Jurkat, Clone E6-1 (cell line): ENCODE measurements around the gene TBC1D24.
"Not testable (repeated sequence)": the region's sequence is repeated elsewhere in the genome, so short reads cannot be mapped to it uniquely, and the experiment has no call there.

Experiments
- DNase-seq: peaks from one replicate; pipeline ENCODE4 v3.0.0-alpha.2; 2011; ENCODE audit warnings: low read depth, low spot score
- H3K4me3 ChIP-seq: 2 replicates; pipeline ENCODE4 v1.5.1; 2011; ENCODE audit warnings: mild to moderate bottlenecking, low read length, control low read depth, moderate library complexity

Gene TBC1D24

GRCh38 chr16:2476741-2477140 is 1.8 kb downstream of the TBC1D24 start:
- no peak for DNase-seq
- H3K4me3 ChIP-seq: no peak overlapping the region

DNA sequence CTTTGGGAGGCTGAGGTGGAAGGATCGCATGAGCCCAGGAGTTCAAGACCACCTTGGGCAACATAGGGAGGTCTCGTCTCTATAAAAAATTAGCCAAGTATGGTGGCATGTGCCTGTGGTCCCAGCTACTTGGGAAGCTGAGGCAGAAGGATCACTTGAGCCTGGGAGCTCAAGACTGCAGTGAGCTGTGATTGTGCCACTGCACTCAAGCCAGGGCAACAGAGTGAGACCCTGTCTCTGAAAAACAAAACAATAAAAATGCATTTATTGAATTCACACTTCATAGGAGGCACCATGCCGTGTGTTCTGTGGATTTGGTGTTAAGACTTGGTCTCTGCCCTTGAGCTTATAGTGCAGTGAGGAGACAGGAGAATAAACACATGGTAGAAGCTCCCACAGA is 2.4 kb downstream of the TBC1D24 start:
- DNase-seq: no peak
- H3K4me3 ChIP-seq: no peak overlapping the region

DNA sequence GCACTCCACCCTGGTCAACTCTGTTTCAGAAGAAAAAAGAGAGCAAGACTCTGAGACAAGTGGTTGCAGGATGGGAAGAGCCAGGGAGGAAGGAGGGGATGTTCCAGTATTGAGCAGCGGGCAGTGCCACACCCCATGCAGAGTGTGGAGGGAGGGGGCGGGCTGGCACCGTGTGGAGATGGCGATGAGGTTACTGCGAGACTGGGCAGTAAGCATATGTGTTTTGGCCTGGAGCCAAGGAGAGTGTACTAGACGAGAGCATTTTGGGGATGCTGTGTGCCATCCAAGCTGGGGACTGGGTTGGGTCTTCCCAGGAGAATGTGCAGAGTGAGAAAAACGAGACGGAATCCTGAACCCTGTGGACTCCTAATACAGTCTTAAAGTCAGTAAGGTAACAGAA is 3.4 kb downstream of the TBC1D24 start:
- DNase-seq: no peak
- no peak overlapping the region for H3K4me3 ChIP-seq

GRCh38 chr16:2479996-2480395 is 5.1 kb downstream of the TBC1D24 start:
- H3K4me3 ChIP-seq, DNase-seq: not testable (repeated sequence)

- no peak overlapping the region for H3K4me3 ChIP-seq
- DNase-seq: no peak
Measured at GRCh38 chr16:2480948-2481347, 6.0 kb downstream of the TBC1D24 start.

GRCh38 chr16:2481676-2482075 is 6.7 kb downstream of the TBC1D24 start:
- no peak overlapping the region for H3K4me3 ChIP-seq
- no peak for DNase-seq

DNA sequence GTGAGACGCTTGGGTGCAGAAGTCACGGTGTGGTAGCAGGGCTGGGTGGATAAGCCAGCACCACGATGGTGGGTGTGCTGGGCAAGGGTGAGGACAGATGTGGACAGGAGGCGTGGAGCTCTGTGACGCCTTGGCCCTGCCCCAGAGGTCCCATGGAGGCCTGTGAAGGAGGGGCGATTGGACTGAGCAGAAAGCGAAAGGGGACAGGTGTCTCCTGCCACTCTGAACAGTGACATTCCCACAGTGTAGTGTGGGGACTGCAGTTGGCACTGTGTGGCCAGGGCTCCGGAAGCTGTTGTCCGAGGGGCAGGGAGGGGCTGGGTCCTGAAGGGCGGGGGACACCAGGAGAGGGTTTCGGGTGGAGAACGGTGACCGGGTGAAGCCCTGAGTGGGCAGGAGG is 7.3 kb downstream of the TBC1D24 start:
- no peak for DNase-seq
- no peak overlapping the region for H3K4me3 ChIP-seq

- DNase-seq: no peak
- H3K4me3 ChIP-seq: no peak overlapping the region
Measured at GRCh38 chr16:2482708-2483534, 8.0 kb downstream of the TBC1D24 start.

DNA sequence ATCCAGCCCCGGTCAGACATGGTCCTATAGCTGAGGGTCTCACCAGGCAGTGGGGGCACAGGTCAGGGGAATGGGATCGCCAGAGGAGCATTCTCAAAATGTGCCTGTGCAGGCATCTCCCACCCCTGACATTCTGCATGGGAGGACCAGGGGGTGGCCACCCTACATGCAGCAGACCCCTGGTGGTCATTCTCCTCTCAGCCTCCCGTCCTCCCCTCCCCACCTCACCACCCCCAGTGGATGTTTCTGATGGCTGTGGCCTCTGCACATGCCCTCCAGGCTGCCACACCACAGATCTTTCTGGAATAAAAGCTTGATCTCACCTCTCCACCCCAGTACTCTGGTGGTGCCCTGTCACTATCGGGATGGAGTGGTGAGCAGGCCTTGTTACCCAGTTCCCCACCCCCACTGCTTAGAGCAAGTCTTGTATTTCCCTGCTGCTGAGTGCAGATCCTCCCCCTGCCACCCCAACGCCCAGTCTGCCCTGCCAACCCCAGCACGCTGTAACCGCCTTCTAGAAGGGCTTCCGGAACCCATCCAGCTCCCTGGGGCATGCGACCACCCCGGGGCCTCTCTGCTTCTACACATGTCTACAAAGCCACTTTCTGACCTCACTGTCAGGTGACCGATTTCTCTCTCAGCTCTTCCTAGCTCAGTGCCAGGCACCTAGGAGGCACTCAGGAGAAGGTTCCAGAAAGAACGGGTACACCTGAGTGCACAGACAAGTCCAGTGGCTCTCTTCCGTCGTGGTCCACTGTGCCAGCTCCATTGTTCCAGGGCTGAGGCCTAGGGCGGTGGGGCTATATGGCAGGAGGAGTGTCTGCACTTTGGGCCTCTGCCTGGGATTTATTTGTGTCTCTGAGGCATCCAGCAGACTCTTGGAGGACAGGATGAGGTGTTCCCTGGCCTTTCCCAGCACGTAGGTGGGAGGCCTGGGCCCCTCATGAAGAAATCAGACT is 9.3 kb downstream of the TBC1D24 start:
- H3K4me3 ChIP-seq: no peak overlapping the region
- no peak for DNase-seq

DNA sequence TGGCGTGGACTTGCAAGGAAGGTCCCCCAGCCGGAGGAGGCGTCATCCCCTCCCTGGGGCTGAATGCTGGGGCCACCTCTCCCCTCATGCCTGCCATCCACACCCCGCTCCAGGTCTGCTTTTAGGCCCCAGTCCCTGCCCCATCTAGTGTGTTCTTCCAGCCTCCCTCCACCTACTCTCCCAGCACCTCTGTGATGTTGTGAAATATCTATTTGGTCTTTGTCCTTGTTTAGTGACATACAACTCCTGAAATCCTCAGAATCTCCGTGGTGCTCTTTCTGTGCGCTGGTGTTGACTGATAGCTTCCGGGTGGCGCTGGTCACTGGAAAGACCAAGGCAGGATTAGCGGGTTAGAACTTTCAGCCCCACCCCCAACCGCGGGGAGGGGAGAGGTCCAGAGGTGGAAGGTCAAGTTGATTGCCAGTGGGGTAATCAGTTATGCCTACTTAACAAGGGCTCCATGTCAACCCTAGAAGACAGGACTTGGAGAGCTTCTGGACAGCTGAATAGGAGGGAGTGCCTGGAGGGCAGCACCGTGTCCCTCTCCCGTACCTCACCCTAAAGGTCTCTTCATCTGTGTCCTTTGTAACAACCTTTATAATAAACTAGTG is 10.1 kb downstream of the TBC1D24 start:
- DNase-seq: no peak
- no peak overlapping the region for H3K4me3 ChIP-seq

- no peak overlapping the region for H3K4me3 ChIP-seq
- no peak for DNase-seq
Measured at GRCh38 chr16:2485811-2486507, 11.0 kb downstream of the TBC1D24 start.

- DNase-seq: no peak
- H3K4me3 ChIP-seq: no peak overlapping the region
Measured at GRCh38 chr16:2486645-2487516, 12.0 kb downstream of the TBC1D24 start.

DNA sequence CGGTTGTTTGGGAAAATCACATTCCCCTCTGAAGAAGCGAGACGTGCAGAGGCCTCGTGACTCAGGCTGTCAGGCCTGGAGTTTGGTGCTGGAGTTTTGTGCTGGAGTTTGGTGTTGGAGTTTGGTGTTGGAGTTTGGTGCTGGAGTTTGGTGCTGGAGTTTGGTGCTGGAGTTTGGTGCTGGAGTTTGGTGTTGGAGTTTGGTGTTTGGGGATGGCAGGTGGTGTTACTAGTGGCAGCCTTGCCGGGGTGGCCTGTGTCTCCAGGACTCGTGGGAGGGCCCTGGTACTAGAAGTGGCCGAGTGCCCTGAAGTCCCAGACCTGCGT is 12.6 kb downstream of the TBC1D24 start:
- DNase-seq: no peak
- no peak overlapping the region for H3K4me3 ChIP-seq

GRCh38 chr16:2487903-2488531 is 13.1 kb downstream of the TBC1D24 start:
- H3K4me3 ChIP-seq: no peak overlapping the region
- DNase-seq: no peak

DNA sequence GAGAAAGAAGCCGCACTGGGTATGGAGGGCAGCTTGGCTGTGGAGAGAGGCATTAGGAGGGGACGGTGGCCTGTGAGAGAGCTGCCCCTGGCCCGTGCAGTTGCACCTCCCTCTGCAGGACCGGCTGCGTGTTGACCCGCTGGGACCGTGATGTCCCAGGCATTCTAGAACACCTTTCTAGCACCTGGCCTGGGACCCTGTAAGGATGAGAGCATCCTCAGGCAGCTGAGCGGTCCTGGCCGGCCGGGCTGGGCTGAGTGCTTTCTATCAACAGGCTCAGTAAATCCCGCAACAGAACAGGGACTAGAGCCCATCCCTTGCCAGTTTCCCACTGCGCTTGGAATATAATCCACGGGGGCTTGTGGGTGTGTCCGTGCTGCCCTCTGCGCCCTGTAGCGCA is 14.7 kb downstream of the TBC1D24 start:
- no peak for DNase-seq
- no peak overlapping the region for H3K4me3 ChIP-seq

GRCh38 chr16:2490190-2491105 is 15.5 kb downstream of the TBC1D24 start:
- H3K4me3 ChIP-seq: no peak overlapping the region
- no peak for DNase-seq

DNA sequence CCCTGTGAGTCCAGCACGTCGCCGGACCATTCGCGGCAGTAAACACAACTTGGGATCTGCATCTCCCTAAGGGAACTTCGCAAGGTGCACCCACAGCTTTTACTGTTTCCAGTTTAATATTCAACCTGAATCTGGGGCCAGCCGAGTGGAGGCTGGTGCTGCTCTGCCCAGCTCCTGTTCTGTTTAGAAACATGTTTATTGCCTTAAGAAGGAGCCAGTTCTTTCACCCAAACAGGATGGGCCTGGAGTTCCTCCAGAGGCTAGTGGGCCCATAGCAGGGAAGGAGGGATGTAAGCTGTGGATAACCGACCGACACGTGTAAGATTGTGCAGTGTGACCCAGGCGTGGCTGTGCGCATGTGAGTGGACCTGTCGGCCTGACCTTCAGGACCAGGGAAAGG is 17.4 kb downstream of the TBC1D24 start:
- no peak for DNase-seq
- no peak overlapping the region for H3K4me3 ChIP-seq
